ENCODE results near the gene MRPS12.
"Not testable (repeated sequence)": the region's sequence is repeated elsewhere in the genome, so short reads cannot be mapped to it uniquely, and the experiment has no call there.

Gene MRPS12

DNA sequence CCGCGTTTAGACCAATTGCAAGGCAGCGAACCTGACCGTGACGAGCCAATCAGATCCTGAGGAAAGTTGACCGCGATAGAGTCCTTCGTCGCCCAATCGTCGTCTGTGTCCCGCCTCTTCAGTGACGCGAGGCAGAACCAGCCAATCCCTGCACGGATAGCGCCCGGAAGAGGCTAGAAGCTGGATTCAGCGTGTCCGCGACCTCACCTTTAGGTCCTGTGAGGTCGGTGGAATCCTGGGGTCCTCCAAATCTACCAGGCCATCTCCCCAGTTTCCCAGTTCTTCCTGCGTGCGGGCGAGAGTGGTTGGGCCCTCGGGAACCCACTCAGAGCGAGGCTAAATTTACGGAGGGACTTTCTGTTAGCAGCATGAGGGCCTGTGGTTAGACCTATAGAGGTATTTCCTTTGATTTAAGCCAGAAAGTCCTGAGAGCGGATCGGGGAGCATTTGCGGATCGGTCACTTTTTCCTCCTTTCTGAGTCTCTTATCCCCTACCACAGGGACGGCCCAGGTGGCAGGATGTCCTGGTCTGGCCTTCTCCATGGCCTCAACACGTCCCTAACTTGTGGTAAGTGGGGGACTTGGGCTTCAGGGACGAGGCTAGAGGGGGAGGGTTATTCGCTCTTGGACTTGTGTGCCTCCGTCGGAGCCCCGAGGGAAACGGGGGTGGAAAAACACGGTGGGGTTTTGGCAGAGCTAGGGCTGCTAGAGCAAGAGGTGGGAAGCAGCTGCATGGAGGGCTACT, at the start of gene MRPS12:
TSS of gene MRPS12 (plus strand) at position 169 of the 745 bp plus-strand sequence. CDS start at position 520, 351 bp downstream.
- H3K4me3 ChIP-seq (ENCODE audit: low read depth, low read length): peak within 1 kb of the TSS; percentile 91
- no peak for TF ChIP-seq CTCF (conservative IDR thresholded peaks at IDR 0.05; ENCODE audit: low read depth, low read length)
- peak; percentile 100 for DNase-seq (ENCODE audit: low read depth)

DNA sequence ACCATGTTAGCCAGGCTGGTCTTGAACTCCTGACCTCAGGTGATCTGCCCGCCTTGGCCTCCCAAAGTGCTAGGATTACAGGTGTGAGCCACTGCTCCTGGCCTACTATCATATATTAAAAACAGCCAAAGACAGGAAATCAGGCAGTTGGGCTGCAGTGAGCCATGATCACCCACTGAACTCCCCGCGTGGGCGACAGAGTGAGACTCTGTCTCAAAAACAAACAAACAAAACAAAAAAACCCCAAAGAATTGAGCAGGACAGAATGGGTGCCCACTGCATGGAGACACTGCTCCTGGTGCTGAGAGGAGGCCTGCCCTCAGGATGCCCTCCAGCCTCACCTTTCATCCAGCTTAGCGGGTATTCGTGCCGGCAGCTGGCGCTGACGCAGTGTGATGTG, 47.5 kb upstream of the MRPS12 start:
- TF ChIP-seq CTCF (conservative IDR thresholded peaks at IDR 0.05; ENCODE audit: low read depth, low read length): no peak
- no peak overlapping the region for H3K4me3 ChIP-seq (ENCODE audit: low read depth, low read length)
- no peak for DNase-seq (ENCODE audit: low read depth)

DNA sequence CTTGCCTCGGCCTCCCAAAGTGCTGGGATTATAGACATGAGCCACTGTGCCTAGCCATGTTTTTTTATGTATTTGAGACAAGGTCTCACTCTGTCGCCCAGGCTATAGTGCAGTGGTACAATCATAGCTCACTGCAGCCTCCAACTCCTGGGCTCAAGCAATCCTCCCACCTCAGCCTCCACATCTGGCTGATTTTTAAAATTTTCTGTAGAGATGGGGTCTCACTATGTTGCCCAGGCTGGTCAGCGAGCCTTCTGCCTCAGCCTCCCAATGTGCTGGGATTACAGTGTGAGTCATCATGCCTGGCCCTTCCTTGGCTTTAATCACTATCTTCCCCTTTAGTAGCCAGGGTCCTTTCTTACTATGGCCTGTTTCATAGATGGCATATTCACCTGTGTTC, 46.1 kb upstream of the MRPS12 start:
- not testable (repeated sequence) for DNase-seq (ENCODE audit: low read depth); H3K4me3 ChIP-seq (ENCODE audit: low read depth, low read length)

GRCh38 chr19:38888876-38889275, 41.9 kb upstream of the MRPS12 start:
- H3K4me3 ChIP-seq (ENCODE audit: low read depth, low read length): no peak overlapping the region
- DNase-seq (ENCODE audit: low read depth): no peak
- TF ChIP-seq CTCF (conservative IDR thresholded peaks at IDR 0.05; ENCODE audit: low read depth, low read length): no peak

DNA sequence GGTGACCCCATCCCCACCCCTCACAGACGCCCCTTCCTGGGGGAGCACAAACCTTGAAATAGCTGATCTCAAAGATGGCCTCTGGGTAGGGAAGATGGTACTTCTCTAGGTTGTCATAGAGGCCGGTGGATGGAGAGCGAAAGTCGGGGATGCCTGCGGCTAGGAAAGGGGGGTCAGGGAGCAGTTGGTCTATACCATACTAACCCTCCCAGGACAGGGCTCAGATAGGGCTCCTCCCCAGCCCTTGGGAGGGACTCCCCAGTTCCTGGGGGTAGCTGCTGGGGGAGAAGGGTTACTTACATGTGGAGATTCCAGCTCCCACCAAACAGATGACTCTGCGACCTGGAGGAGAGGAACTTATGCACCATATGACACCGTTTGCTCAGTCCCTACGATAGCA, 40.9 kb upstream of the MRPS12 start:
- no peak overlapping the region for H3K4me3 ChIP-seq (ENCODE audit: low read depth, low read length)

GRCh38 chr19:38890686-38891085, 40.1 kb upstream of the MRPS12 start:
- no peak for TF ChIP-seq CTCF (conservative IDR thresholded peaks at IDR 0.05; ENCODE audit: low read depth, low read length)
- no peak overlapping the region for H3K4me3 ChIP-seq (ENCODE audit: low read depth, low read length)
- no peak for DNase-seq (ENCODE audit: low read depth)

More for the DNA sequence above, 40.9 kb upstream of the MRPS12 start:
- no peak for TF ChIP-seq CTCF (conservative IDR thresholded peaks at IDR 0.05; ENCODE audit: low read depth, low read length)
- no peak for DNase-seq (ENCODE audit: low read depth)

DNA sequence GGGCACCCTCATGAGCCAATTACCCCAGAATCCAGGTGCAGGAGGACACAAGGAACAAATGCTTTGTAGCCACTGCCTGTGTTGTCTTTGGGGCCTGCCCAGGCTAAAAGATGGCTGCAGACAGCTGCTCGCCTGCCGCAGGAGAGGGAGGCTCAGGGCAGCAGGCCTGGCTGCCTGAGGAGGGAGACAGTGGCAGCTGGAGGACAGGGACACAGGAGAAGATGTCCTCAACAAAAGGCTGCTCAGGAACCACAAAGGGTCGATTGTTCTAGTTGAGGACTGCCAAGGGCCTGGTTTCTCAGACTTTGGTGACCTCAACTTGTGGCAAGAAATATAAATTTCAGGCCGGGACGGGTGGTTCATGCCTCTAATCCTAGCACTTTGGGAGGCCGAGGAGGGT, 39.0 kb upstream of the MRPS12 start:
- DNase-seq (ENCODE audit: low read depth): no peak
- no peak for TF ChIP-seq CTCF (conservative IDR thresholded peaks at IDR 0.05; ENCODE audit: low read depth, low read length)
- no peak overlapping the region for H3K4me3 ChIP-seq (ENCODE audit: low read depth, low read length)

Data from choroid plexus epithelial cell (primary cell).